Forelimb muscle (tissue), 1 donor: ENCODE measurements around the gene CABP4. TPM values are rescaled to one million over a fixed set of nuclear protein-coding genes. Genes with fewer than 3 reads are reported as not detected.
A peak's percentile ranks its signal among the peaks of the same experiment; 100 is the strongest.
"Not testable (repeated sequence)": the region's sequence is repeated elsewhere in the genome, so short reads cannot be mapped to it uniquely, and the experiment has no call there.

ENCODE experiments used
- DNase-seq: peaks from one replicate; pipeline ENCODE4 v3.0.0-alpha.2; 2013; ENCODE audit warnings: low read depth
- polyA plus RNA-seq: library from polyadenylated mRNA; unstranded; fragments of 120-200 nt; gene quantifications from one replicate; pipeline ENCODE4 v1.2.1, GENCODE V29; 2013; ENCODE audit not compliant: insufficient read length

Gene CABP4
- polyA plus RNA-seq, 1 donor: 1.1 TPM

GRCh38 chr11:67419325-67420049 lies 35.7 kb upstream of the CABP4 start:
- no peak for DNase-seq

GRCh38 chr11:67420147-67420645 lies 35.0 kb upstream of the CABP4 start:
- DNase-seq: no peak

- no peak for DNase-seq
Measured at GRCh38 chr11:67420646-67421429, 34.3 kb upstream of the CABP4 start.

- DNase-seq: no peak
Measured at GRCh38 chr11:67421430-67422031, 33.6 kb upstream of the CABP4 start.

GRCh38 chr11:67422891-67423290 lies 32.3 kb upstream of the CABP4 start:
- DNase-seq: no peak

- DNase-seq: no peak
Measured at GRCh38 chr11:67423466-67423865, 31.7 kb upstream of the CABP4 start.

GRCh38 chr11:67423891-67424613 lies 31.1 kb upstream of the CABP4 start:
- DNase-seq: no peak

GRCh38 chr11:67427364-67427859 lies 27.7 kb upstream of the CABP4 start:
- not testable (repeated sequence) for DNase-seq

GRCh38 chr11:67428052-67429001 lies 26.8 kb upstream of the CABP4 start, which contains the start of gene RPS6KB2:
TSS of gene RPS6KB2 (plus strand) at chr11:67428494. CDS start at chr11:67428546, 52 bp downstream.
- peak; percentile 96 for DNase-seq

GRCh38 chr11:67429038-67429668 lies 26.0 kb upstream of the CABP4 start:
- no peak for DNase-seq

GRCh38 chr11:67429722-67430121 lies 25.4 kb upstream of the CABP4 start:
- no peak for DNase-seq

GRCh38 chr11:67431346-67432249 lies 23.6 kb upstream of the CABP4 start:
- DNase-seq: no peak

GRCh38 chr11:67432655-67433349 lies 22.4 kb upstream of the CABP4 start:
- no peak for DNase-seq

GRCh38 chr11:67433536-67434394 lies 21.4 kb upstream of the CABP4 start:
- no peak for DNase-seq

- DNase-seq: no peak
Measured at GRCh38 chr11:67434395-67434881, 20.7 kb upstream of the CABP4 start.

GRCh38 chr11:67435031-67435726 lies 20.0 kb upstream of the CABP4 start:
- no peak for DNase-seq
